Natural killer cell (primary cell): ENCODE measurements around the gene IKBKE. TPM values are rescaled to one million over a fixed set of nuclear protein-coding genes. Genes with fewer than 3 reads are reported as not detected.

Source experiments
- ATAC-seq, 3 donors: fragments of 150-1000 bp in 2 of 3; fragments of 200-7000 bp in 1 of 3; cut with Tn5 transposase; 1 replicate in 1 of 3; 2 replicates in 2 of 3; pipeline ENCODE4 v1.10.0; 2021; ENCODE audit warnings: mild to moderate bottlenecking in 2 of 3, moderate library complexity in 2 of 3
- DNase-seq, 2 donors: peaks; one replicate each; pipeline versions ENCODE4 v3.0.0 to v3.0.0-alpha.2; 2013 to 2021; ENCODE audit warnings: mixed read lengths in 1 of 2
- H3K27ac ChIP-seq: one replicate; pipeline ENCODE4 v1.5.1; 2013; ENCODE audit warnings: mild to moderate bottlenecking, low read length
- H3K27me3 ChIP-seq: one replicate; pipeline ENCODE4 v1.6.1; 2013; ENCODE audit warnings: low read length; ENCODE audit not compliant: control insufficient read depth, insufficient read depth
- H3K36me3 ChIP-seq: one replicate; pipeline ENCODE4 v1.6.1; 2013; ENCODE audit warnings: low read length; ENCODE audit not compliant: control insufficient read depth, insufficient read depth
- H3K4me1 ChIP-seq: one replicate; pipeline ENCODE4 v1.6.1; 2013; ENCODE audit warnings: low read length; ENCODE audit not compliant: control insufficient read depth, insufficient read depth
- H3K4me3 ChIP-seq: one replicate; pipeline ENCODE4 v1.5.1; 2013; ENCODE audit warnings: low read length
- H3K9me3 ChIP-seq: one replicate; pipeline ENCODE4 v1.6.1; 2013; ENCODE audit warnings: low read length; ENCODE audit not compliant: control insufficient read depth, insufficient read depth
- H3K27ac Mint-ChIP-seq, 2 donors: one replicate each; pipeline ENCODE4 v1.8.0; 2022; ENCODE audit warnings: mild to moderate bottlenecking in 2 of 2, mixed read lengths in 2 of 2, moderate library complexity in 1 of 2
- H3K27me3 Mint-ChIP-seq, 2 donors: one replicate each; pipeline ENCODE4 v1.8.0; 2022; ENCODE audit warnings: low read depth in 2 of 2, mixed read lengths in 2 of 2
- H3K36me3 Mint-ChIP-seq: one replicate; pipeline ENCODE4 v1.8.0; 2022; ENCODE audit warnings: mixed read lengths
- H3K4me1 Mint-ChIP-seq, 2 donors: one replicate each; pipeline ENCODE4 v1.8.0; 2022; ENCODE audit warnings: mixed read lengths in 2 of 2
- H3K4me3 Mint-ChIP-seq: one replicate; pipeline ENCODE4 v1.8.0; 2022; ENCODE audit warnings: mild to moderate bottlenecking, moderate library complexity, mixed read lengths
- H3K9me3 Mint-ChIP-seq, 2 donors: one replicate each; pipeline ENCODE4 v1.8.0; 2022; ENCODE audit warnings: mixed read lengths in 2 of 2
- WGBS: methylation state at CpG from one replicate; pipeline ENCODE4 v1.1.7; 2013; ENCODE audit warnings: missing lambda C conversion rate; ENCODE audit not compliant: insufficient coverage; 5-methylcytosine and 5-hydroxymethylcytosine counted together
- intact Hi-C: fragments of 100-400 bp; cut with micrococcal nuclease; formaldehyde crosslinking; loops from one replicate; pipeline ENCODE4 v1.14.2; 2022
- total RNA-seq, 4 donors: library from RNA; stranded (reverse); fragments of 120-200 nt in 1 of 4; gene quantifications; one replicate each; pipeline versions ENCODE4 v1.2.3 to v1.2.4, GENCODE V29; 2013 to 2022
- TF ChIP-seq, protein P1 (sequence below): fragments of 200-600 bp; IDR thresholded peaks from one replicate; pipeline ENCODE4 v1.8.0; 2022; ENCODE audit warnings: antibody characterized with exemption

The IKBKE gene
- total RNA-seq, 3 donors from 2014 or later (not counting 1 experiment from before 2014, with no cell fraction given) = 31.6 to 34.6 (median 32.2) TPM

DNA sequence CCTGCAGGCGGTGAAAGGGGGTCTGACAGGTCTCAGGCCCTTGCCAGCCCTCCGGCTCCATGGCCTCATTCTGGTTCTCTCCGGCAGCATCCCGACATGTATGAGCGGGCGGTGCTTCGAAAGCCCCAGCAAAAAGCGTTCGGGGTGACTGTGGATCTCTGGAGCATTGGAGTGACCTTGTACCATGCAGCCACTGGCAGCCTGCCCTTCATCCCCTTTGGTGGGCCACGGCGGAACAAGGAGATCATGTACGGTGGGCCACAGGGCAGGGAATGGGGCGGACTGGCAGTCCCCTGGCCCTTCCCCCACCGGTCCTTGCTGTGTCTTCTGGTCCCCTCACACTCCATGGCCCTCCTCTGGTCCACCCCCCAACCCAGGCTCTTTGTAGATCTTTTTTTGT lies 6.3 kb downstream of the IKBKE start:
- H3K4me3 Mint-ChIP-seq = no peak overlapping the region
- H3K4me1 Mint-ChIP-seq = peaks cover 17 to 27% of the 10 kb centered on the region in 2 donors
- H3K27me3 ChIP-seq = no peaks in the 10 kb centered on the region
- H3K27ac ChIP-seq = no peak overlapping the region
- TF ChIP-seq, protein P1, sequence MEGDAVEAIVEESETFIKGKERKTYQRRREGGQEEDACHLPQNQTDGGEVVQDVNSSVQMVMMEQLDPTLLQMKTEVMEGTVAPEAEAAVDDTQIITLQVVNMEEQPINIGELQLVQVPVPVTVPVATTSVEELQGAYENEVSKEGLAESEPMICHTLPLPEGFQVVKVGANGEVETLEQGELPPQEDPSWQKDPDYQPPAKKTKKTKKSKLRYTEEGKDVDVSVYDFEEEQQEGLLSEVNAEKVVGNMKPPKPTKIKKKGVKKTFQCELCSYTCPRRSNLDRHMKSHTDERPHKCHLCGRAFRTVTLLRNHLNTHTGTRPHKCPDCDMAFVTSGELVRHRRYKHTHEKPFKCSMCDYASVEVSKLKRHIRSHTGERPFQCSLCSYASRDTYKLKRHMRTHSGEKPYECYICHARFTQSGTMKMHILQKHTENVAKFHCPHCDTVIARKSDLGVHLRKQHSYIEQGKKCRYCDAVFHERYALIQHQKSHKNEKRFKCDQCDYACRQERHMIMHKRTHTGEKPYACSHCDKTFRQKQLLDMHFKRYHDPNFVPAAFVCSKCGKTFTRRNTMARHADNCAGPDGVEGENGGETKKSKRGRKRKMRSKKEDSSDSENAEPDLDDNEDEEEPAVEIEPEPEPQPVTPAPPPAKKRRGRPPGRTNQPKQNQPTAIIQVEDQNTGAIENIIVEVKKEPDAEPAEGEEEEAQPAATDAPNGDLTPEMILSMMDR = no peak
- peaks cover 17% of the 10 kb centered on the region for H3K4me1 ChIP-seq
- H3K9me3 Mint-ChIP-seq = no peaks in the 10 kb centered on the region
- peak overlapping the region in 1 of 2 donors; percentile 15 for H3K27ac Mint-ChIP-seq
- no peak overlapping the region for H3K4me3 ChIP-seq
- H3K27me3 Mint-ChIP-seq = no peaks in the 10 kb centered on the region
- peaks cover 7% of the 10 kb centered on the region for H3K36me3 Mint-ChIP-seq
- H3K36me3 ChIP-seq = peaks cover 54% of the 10 kb centered on the region
- no peaks in the 10 kb centered on the region for H3K9me3 ChIP-seq
- 98% methylated on average over 14 of the region's 14 CpGs for WGBS
- intact Hi-C loops = no loop called here
- ATAC-seq (no peak), DNase-seq (no peak)

DNA sequence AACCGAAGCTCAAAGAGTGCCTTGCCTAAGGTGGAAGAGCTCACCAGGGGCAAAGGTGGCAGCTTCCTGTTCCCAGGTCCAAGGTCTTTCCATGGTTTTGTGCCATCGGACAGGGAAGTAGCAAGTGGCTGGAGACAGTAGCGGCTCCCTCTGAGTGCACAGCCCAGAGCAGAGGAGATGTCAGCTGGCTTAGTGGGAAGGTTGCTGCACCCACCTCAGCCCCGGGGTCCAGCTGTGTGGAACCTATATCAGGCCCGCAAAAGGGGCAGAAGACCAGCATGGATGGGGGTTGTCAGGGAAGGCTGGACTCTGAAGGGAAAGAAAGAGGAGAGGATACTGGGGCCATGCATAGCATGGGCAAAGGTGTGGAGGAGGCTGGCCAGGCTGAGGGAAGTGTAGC lies 6.8 kb downstream of the IKBKE start:
- Mint-ChIP-seq H3K27me3 (no peaks in the 10 kb centered on the region), H3K4me3 (no peak overlapping the region), H3K9me3 (no peaks in the 10 kb centered on the region), H3K27ac (peak overlapping the region in 1 of 2 donors; percentile 15), H3K4me1 (peaks cover 12 to 22% of the 10 kb centered on the region in 2 donors), H3K36me3 (peaks cover 7% of the 10 kb centered on the region)
- ATAC-seq (no peak), DNase-seq (no peak)
- Histone ChIP-seq H3K27me3 (no peaks in the 10 kb centered on the region), H3K9me3 (no peaks in the 10 kb centered on the region), H3K27ac (no peak overlapping the region), H3K4me3 (no peak overlapping the region), H3K4me1 (peaks cover 11% of the 10 kb centered on the region), H3K36me3 (peaks cover 55% of the 10 kb centered on the region)
- TF ChIP-seq, protein P1 = no peak
- 95% methylated on average over 5 of the region's 5 CpGs for WGBS
- intact Hi-C loops = no loop called here

DNA sequence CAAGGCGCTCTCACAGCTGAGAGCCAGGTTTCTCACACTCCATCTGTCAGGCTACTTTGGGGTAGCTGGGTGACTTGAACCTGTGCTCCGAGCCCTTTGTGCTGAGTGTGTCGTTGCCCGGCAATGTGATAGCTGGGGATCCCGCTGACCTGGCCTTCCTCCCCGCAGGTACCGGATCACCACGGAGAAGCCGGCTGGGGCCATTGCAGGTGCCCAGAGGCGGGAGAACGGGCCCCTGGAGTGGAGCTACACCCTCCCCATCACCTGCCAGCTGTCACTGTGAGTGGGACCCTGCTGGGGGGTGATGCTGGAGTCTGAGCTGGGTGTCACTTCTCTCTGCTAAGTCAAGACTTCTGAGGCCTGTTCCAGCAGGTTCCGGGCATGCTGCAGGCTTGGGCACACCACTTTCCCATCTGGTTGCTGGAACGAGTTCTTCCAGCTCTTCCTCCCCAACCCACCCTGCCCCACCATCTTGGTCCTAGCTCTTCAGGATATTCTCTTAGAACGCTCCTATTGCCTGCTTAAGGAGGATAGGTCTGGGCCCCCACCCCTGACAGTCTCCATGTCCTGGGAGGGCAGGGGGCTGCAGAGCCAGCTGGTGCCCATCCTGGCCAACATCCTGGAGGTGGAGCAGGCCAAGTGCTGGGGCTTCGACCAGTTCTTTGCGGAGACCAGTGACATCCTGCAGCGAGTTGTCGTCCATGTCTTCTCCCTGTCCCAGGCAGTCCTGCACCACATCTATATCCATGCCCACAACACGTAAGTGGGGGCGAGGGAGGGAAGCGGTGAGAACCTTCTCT lies 7.5 kb downstream of the IKBKE start:
- H3K4me3 ChIP-seq = no peak overlapping the region
- TF ChIP-seq, protein P1 = no peak
- H3K36me3 Mint-ChIP-seq = peaks cover 7% of the 10 kb centered on the region
- 93% methylated on average over 21 of the region's 21 CpGs for WGBS
- ATAC-seq (no peak), DNase-seq (no peak)
- H3K27ac ChIP-seq = no peak overlapping the region
- H3K9me3 ChIP-seq = no peaks in the 10 kb centered on the region
- intact Hi-C loops = loop anchor here (2.0 kb wide), 1 partner anchor 15 kb away; no protein-coding TSS in a partner anchor
- H3K27me3 ChIP-seq = no peaks in the 10 kb centered on the region
- no peaks in the 10 kb centered on the region for H3K9me3 Mint-ChIP-seq
- H3K4me1 Mint-ChIP-seq = peaks cover 6 to 15% of the 10 kb centered on the region in 2 donors
- H3K27ac Mint-ChIP-seq = no peak overlapping the region
- H3K27me3 Mint-ChIP-seq = no peaks in the 10 kb centered on the region
- H3K4me3 Mint-ChIP-seq = no peak overlapping the region
- H3K36me3 ChIP-seq = peaks cover 61% of the 10 kb centered on the region
- H3K4me1 ChIP-seq = peaks cover 5% of the 10 kb centered on the region
